PC-3 (cell line): ENCODE results near the gene SFT2D1. TPM values are rescaled to one million over a fixed set of nuclear protein-coding genes. Genes with fewer than 3 reads are reported as not detected.

Experiments used
- ATAC-seq: fragments of 200-7000 bp; cut with Tn5 transposase; 2 replicates; pipeline ENCODE4 v1.9.1; 2020; ENCODE audit warnings: mild to moderate bottlenecking, moderate library complexity
- BruUV-seq: library from RNA; stranded (reverse); fragments of 400-500 nt; replicated peaks from 2 replicates; lab custom pipeline; 2021; lab: Mats Ljungman, UMichigan
- CTCF ChIA-PET: fragments of 300-600 bp; sonication (Branson Sonifier 250); formaldehyde crosslinking; loops from one replicate; lab custom pipeline; 2022; ENCODE audit warnings: antibody characterized with exemption; lab: Charles Lee
- POLR2A ChIA-PET: fragments of 300-600 bp; sonication (Branson Sonifier 250); formaldehyde crosslinking; loops from one replicate; lab custom pipeline; 2022; ENCODE audit warnings: antibody characterized with exemption; ENCODE audit not compliant: unreplicated experiment; lab: Charles Lee
- DNase-seq: peaks from one replicate; pipeline ENCODE4 v3.0.0-alpha.2; 2015
- H2AFZ ChIP-seq: fragments of 300-600 bp; sonication (generic); 2 replicates; pipeline ENCODE4 v1.6.0; 2016; ENCODE audit warnings: antibody characterized with exemption, low read length
- H3F3A ChIP-seq: fragments of 300-600 bp; sonication (generic); one replicate; pipeline ENCODE4 v1.6.0; 2017; ENCODE audit warnings: antibody characterized with exemption, low read length, control low read depth, mild to moderate bottlenecking; ENCODE audit not compliant: unreplicated experiment
- H3K27ac ChIP-seq: fragments of 300-600 bp; sonication (generic); 2 replicates; pipeline ENCODE4 v1.5.1; 2016; ENCODE audit warnings: mild to moderate bottlenecking, low read length
- H3K27me3 ChIP-seq: fragments of 300-600 bp; sonication (generic); 2 replicates; pipeline ENCODE4 v1.6.1; 2016; ENCODE audit warnings: low read length, mixed read lengths
- H3K36me3 ChIP-seq: fragments of 300-600 bp; sonication (generic); 2 replicates; pipeline ENCODE4 v1.6.1; 2016; ENCODE audit warnings: low read depth, mixed run types, low read length, mixed read lengths
- H3K4me1 ChIP-seq: fragments of 300-600 bp; sonication (generic); 2 replicates; pipeline ENCODE4 v1.5.1; 2016; ENCODE audit warnings: low read length; ENCODE audit not compliant: insufficient read depth
- H3K4me2 ChIP-seq: fragments of 300-600 bp; sonication (generic); 2 replicates; pipeline ENCODE4 v1.6.0; 2016; ENCODE audit warnings: low read length
- H3K4me3 ChIP-seq: fragments of 300-600 bp; sonication (generic); 2 replicates; pipeline ENCODE4 v1.5.1; 2016; ENCODE audit warnings: mild to moderate bottlenecking, low read length, mixed read lengths
- H3K79me2 ChIP-seq: fragments of 300-600 bp; sonication (generic); 2 replicates; pipeline ENCODE4 v1.6.1; 2017; ENCODE audit warnings: low read length, mixed read lengths
- H3K9ac ChIP-seq: fragments of 300-600 bp; sonication (generic); 2 replicates; pipeline ENCODE4 v1.6.0; 2016; ENCODE audit warnings: mild to moderate bottlenecking, low read length
- H3K9me2 ChIP-seq: fragments of 300-600 bp; sonication (generic); replicated peaks from 2 replicates; pipeline ENCODE4 v1.6.1; 2016; ENCODE audit warnings: mixed run types, low read length, mixed read lengths
- H3K9me3 ChIP-seq: fragments of 300-600 bp; sonication (generic); 2 replicates; pipeline ENCODE4 v1.6.1; 2016; ENCODE audit warnings: low read length, mixed read lengths
- H4K20me1 ChIP-seq: fragments of 300-600 bp; sonication (generic); 2 replicates; pipeline ENCODE4 v1.6.1; 2016; ENCODE audit warnings: low read length, mixed read lengths
- CTCF ChIP-seq: fragments of 300-600 bp; sonication (generic); conservative IDR thresholded peaks from 2 replicates; pipeline ENCODE4 v1.5.1; 2017; ENCODE audit warnings: antibody characterized with exemption, low read depth, mild to moderate bottlenecking, low read length
- EZH2 ChIP-seq: fragments of 300-600 bp; sonication (generic); IDR thresholded peaks from one replicate; pipeline ENCODE4 v1.6.1; 2017; ENCODE audit warnings: antibody characterized with exemption, mild to moderate bottlenecking, low read length; ENCODE audit not compliant: unreplicated experiment
- EZH2phosphoT487 ChIP-seq: fragments of 300-600 bp; sonication (generic); IDR thresholded peaks from 2 replicates; pipeline ENCODE4 v1.6.1; 2018; ENCODE audit warnings: mild to moderate bottlenecking, antibody characterized with exemption, low read length, borderline replicate concordance
- intact Hi-C: fragments of 100-400 bp; cut with micrococcal nuclease; formaldehyde crosslinking; loops from 2 replicates; pipeline ENCODE4 v1.9.0; 2023
- total RNA-seq: library from RNA; depleted of rRNA; stranded (reverse); fragments of >200 nt; gene quantifications from 2 replicates; pipeline ENCODE4 v1.2.3, GENCODE V29; 2014

Gene SFT2D1
- total RNA-seq, 1 experiment from 2014 or later, result 28.0 TPM

DNA sequence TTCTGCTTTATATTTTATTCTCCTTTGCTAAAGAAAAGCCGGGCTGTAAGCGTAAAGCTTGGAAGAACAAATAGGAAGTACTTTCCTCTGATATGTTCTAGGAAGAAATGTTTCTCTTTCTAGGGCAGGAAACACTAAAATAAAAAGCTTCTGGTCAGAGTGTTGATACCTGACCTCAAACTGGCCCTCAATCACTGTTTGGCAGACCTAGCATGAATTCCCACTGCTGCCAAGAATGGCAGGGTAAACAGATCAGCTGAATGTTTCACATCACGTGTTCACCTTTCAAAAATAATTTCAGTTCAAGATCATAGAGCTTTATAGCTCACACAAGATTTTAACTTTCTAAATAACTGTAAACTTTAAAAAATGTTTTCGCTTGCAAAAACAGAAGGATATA is 37.5 kb upstream of the SFT2D1 start:
- ATAC-seq, result no peak
- BruUV-seq, result no TSS peak
- H3K4me3 ChIP-seq, result no peak overlapping the region
- CTCF ChIA-PET, result no interaction called here
- no peaks in the 10 kb centered on the region for H3K27me3 ChIP-seq
- no peak overlapping the region for H3K27ac ChIP-seq
- no peak overlapping the region for H3K9ac ChIP-seq
- H3K79me2 ChIP-seq, result no peaks in the 10 kb centered on the region
- H3K4me2 ChIP-seq, result no peak overlapping the region
- intact Hi-C loops, result loop anchor here (5.0 kb wide), 1 partner anchor 102 kb away; no protein-coding TSS in a partner anchor
- H4K20me1 ChIP-seq, result no peaks in the 10 kb centered on the region
- POLR2A ChIA-PET, result no interaction called here
- H3K9me2 ChIP-seq, result no peaks in the 10 kb centered on the region
- peaks cover 4% of the 10 kb centered on the region for H3K4me1 ChIP-seq
- no peaks in the 10 kb centered on the region for H3K9me3 ChIP-seq
- TF ChIP-seq CTCF (no peak), EZH2phosphoT487 (no peak), EZH2 (no peak)
- H3F3A ChIP-seq, result no peaks in the 10 kb centered on the region
- H2AFZ ChIP-seq, result no peak overlapping the region
- DNase-seq, result no peak
- no peaks in the 10 kb centered on the region for H3K36me3 ChIP-seq

DNA sequence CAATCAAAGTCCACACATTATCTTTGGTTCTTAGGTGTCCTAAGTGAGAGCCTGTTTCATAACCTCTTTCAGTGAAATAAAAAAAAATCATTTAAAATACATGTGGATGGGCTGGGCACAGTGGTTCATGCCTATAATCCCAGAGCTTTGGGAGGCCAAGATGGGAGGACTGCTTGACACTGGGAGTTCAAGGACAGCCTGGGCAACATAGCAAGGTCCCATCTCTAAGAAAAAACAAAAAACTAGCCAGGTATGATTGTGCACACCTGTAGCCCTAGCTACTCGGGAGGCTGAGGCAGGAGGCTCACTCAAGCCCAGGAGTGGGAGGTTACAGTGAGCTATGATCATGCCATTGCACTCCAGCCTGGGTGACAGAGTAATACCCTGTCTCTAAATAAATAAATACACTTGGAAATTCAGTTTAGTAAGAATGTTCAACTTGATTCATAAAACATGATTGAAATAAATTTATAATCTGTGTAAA is 36.8 kb upstream of the SFT2D1 start:
- Histone ChIP-seq H3K4me3 (no peak overlapping the region), H3K79me2 (no peaks in the 10 kb centered on the region), H3K9me2 (no peaks in the 10 kb centered on the region), H3K27ac (no peak overlapping the region), H3K36me3 (no peaks in the 10 kb centered on the region), H3K9ac (no peak overlapping the region), H4K20me1 (no peaks in the 10 kb centered on the region), H3F3A (no peaks in the 10 kb centered on the region), H2AFZ (no peak overlapping the region), H3K4me2 (no peak overlapping the region), H3K4me1 (peaks cover 4% of the 10 kb centered on the region), H3K27me3 (no peaks in the 10 kb centered on the region), H3K9me3 (no peaks in the 10 kb centered on the region)
- DNase-seq (no peak), ATAC-seq (no peak)
- POLR2A ChIA-PET, result no interaction called here
- TF ChIP-seq EZH2 (no peak), EZH2phosphoT487 (no peak), CTCF (no peak)
- CTCF ChIA-PET, result no interaction called here
- no TSS peak for BruUV-seq
- intact Hi-C loops, result no loop called here

- Histone ChIP-seq H3K9me2 (no peaks in the 10 kb centered on the region), H3K9ac (no peak overlapping the region), H3K79me2 (no peaks in the 10 kb centered on the region), H2AFZ (no peak overlapping the region), H3F3A (no peaks in the 10 kb centered on the region), H3K9me3 (no peaks in the 10 kb centered on the region), H3K27me3 (no peaks in the 10 kb centered on the region), H3K27ac (no peak overlapping the region), H3K36me3 (no peaks in the 10 kb centered on the region), H3K4me1 (peaks cover 4% of the 10 kb centered on the region), H3K4me3 (no peak overlapping the region), H4K20me1 (no peaks in the 10 kb centered on the region), H3K4me2 (no peak overlapping the region)
- no TSS peak for BruUV-seq
- DNase-seq, result no peak
- intact Hi-C loops, result no loop called here
- TF ChIP-seq EZH2phosphoT487 (no peak), CTCF (no peak), EZH2 (no peak)
- ATAC-seq, result no peak
- POLR2A ChIA-PET, result no interaction called here
- CTCF ChIA-PET, result no interaction called here
Observed at GRCh38 chr6:166377721-166378120, 35.4 kb upstream of the SFT2D1 start.
